ENCODE data around the gene ONECUT3. TPM values are rescaled to one million over a fixed set of nuclear protein-coding genes. Genes with fewer than 3 reads are reported as not detected.

ONECUT3 gene
- polyA plus RNA-seq, 1 donor (not counting 4 experiments of a cell fraction or from before 2014, with no cell fraction given): 0.01 TPM

GRCh38 chr19:1763648-1764639, 10.6 kb downstream of the ONECUT3 start:
- peaks cover 95% of the 10 kb centered on the region for H3K27me3 ChIP-seq (ENCODE audit: control insufficient read depth, extremely low read depth, insufficient read depth, low read length)
- TF ChIP-seq EZH2 (IDR thresholded peaks at IDR 0.05; ENCODE audit: low read length) (peak; percentile 29), CTCF (optimal IDR thresholded peaks at IDR 0.05 in 1 of 3, IDR thresholded peaks at IDR 0.05 in 1 of 3, conservative IDR thresholded peaks at IDR 0.05 in 1 of 3; ENCODE audit: extremely low read depth in 1 of 3, insufficient read depth in 2 of 3, low read length in 3 of 3) (no peak)

GRCh38 chr19:1764729-1765128, 11.4 kb downstream of the ONECUT3 start:
- Histone ChIP-seq H3K4me3 (ENCODE audit: control insufficient read depth in 2 of 3, extremely low read depth in 1 of 3, insufficient read depth in 2 of 3, low read depth in 1 of 3, low read length in 3 of 3) (no peak overlapping the region), H3K4me2 (ENCODE audit: control insufficient read depth, extremely low read depth, insufficient read depth, low read depth, low read length) (no peak overlapping the region), H3K9me3 (ENCODE audit: control insufficient read depth, low read depth, low read length) (peaks cover 4% of the 10 kb centered on the region), H3K27ac (ENCODE audit: control insufficient read depth, insufficient read depth, low read length) (no peak overlapping the region), H3K36me3 (ENCODE audit: control insufficient read depth in 2 of 2, extremely low read depth in 1 of 2, insufficient read depth in 2 of 2, low read length in 2 of 2) (no peaks in the 10 kb centered on the region), H3K9me1 (ENCODE audit: control insufficient read depth, extremely low read depth, insufficient read depth, low read length) (no peaks in the 10 kb centered on the region), H3K27me3 (ENCODE audit: control insufficient read depth, extremely low read depth, insufficient read depth, low read length) (peaks cover 87% of the 10 kb centered on the region), H3K4me1 (ENCODE audit: control insufficient read depth, extremely low read depth, insufficient read depth, low read length) (peaks cover 3% of the 10 kb centered on the region), H3K9ac (ENCODE audit: control insufficient read depth, extremely low read depth, insufficient read depth, low read length) (no peak overlapping the region), H2AFZ (ENCODE audit: control insufficient read depth, low read length) (no peak overlapping the region), H4K20me1 (ENCODE audit: control insufficient read depth, extremely low read depth, insufficient read depth, low read length) (peaks cover 3% of the 10 kb centered on the region), H3K79me2 (ENCODE audit: control insufficient read depth, insufficient read depth, low read length) (no peaks in the 10 kb centered on the region)
- dilution Hi-C loops (cut with MboI; ENCODE audit: extremely low pct_ligation_motif_present, low sequenced_read_pairs): no loop called here
- no peak for TF ChIP-seq EZH2 (IDR thresholded peaks at IDR 0.05; ENCODE audit: low read length)
- no peak for TF ChIP-seq CTCF (optimal IDR thresholded peaks at IDR 0.05 in 1 of 3, IDR thresholded peaks at IDR 0.05 in 1 of 3, conservative IDR thresholded peaks at IDR 0.05 in 1 of 3; ENCODE audit: extremely low read depth in 1 of 3, insufficient read depth in 2 of 3, low read length in 3 of 3)
- DNase-seq (ENCODE audit: low read depth, low spot score) (no peak), FAIRE-seq (no peak)

More at GRCh38 chr19:1763648-1764639, 10.6 kb downstream of the ONECUT3 start:
- peaks cover 3% of the 10 kb centered on the region for H3K4me1 ChIP-seq (ENCODE audit: control insufficient read depth, extremely low read depth, insufficient read depth, low read length)
- no peaks in the 10 kb centered on the region for H3K36me3 ChIP-seq (ENCODE audit: control insufficient read depth in 2 of 2, extremely low read depth in 1 of 2, insufficient read depth in 2 of 2, low read length in 2 of 2)
- H3K4me3 ChIP-seq (ENCODE audit: control insufficient read depth in 2 of 3, extremely low read depth in 1 of 3, insufficient read depth in 2 of 3, low read depth in 1 of 3, low read length in 3 of 3): no peak overlapping the region
- DNase-seq (ENCODE audit: low read depth, low spot score) (no peak), FAIRE-seq (no peak)
- dilution Hi-C loops (cut with MboI; ENCODE audit: extremely low pct_ligation_motif_present, low sequenced_read_pairs): no loop called here
- no peak overlapping the region for H3K27ac ChIP-seq (ENCODE audit: control insufficient read depth, insufficient read depth, low read length)
- H4K20me1 ChIP-seq (ENCODE audit: control insufficient read depth, extremely low read depth, insufficient read depth, low read length): peaks cover 3% of the 10 kb centered on the region
- H3K4me2 ChIP-seq (ENCODE audit: control insufficient read depth, extremely low read depth, insufficient read depth, low read depth, low read length): no peak overlapping the region
- H2AFZ ChIP-seq (ENCODE audit: control insufficient read depth, low read length): no peak overlapping the region
- no peaks in the 10 kb centered on the region for H3K9me1 ChIP-seq (ENCODE audit: control insufficient read depth, extremely low read depth, insufficient read depth, low read length)
- H3K9ac ChIP-seq (ENCODE audit: control insufficient read depth, extremely low read depth, insufficient read depth, low read length): no peak overlapping the region
- H3K79me2 ChIP-seq (ENCODE audit: control insufficient read depth, insufficient read depth, low read length): no peaks in the 10 kb centered on the region
- H3K9me3 ChIP-seq (ENCODE audit: control insufficient read depth, low read depth, low read length): peaks cover 2% of the 10 kb centered on the region

Measured in keratinocyte (primary cell).